GM12878 (cell line): ENCODE measurements around the gene MAST2. TPM values are rescaled to one million over a fixed set of nuclear protein-coding genes. Genes with fewer than 3 reads are reported as not detected.

Experiments
- DPF2 ChIP-seq: fragments of 450-650 bp; IDR thresholded peaks from 2 replicates; pipeline ENCODE4 v1.6.1; 2017; ENCODE audit warnings: mild to moderate bottlenecking
- E2F8 ChIP-seq: fragments of 450-650 bp; IDR thresholded peaks from 2 replicates; pipeline ENCODE4 v1.6.1; 2018; ENCODE audit warnings: mild to moderate bottlenecking, low read depth, moderate library complexity; ENCODE audit not compliant: partially characterized antibody
- EGR1 ChIP-seq, 2 experiments: IDR thresholded peaks; 1 replicate in 1 of 2; 2 replicates in 1 of 2; pipeline ENCODE4 v1.6.1; 2011 to 2012; ENCODE audit warnings: low read depth in 2 of 2, low read length in 2 of 2, borderline replicate concordance in 1 of 2, mild to moderate bottlenecking in 1 of 2, moderate library complexity in 1 of 2
- MTA2 ChIP-seq: fragments of 450-650 bp; IDR thresholded peaks from 2 replicates; pipeline ENCODE4 v1.6.1; 2016; ENCODE audit warnings: low read depth, mild to moderate bottlenecking, moderate library complexity
- RELA ChIP-seq: fragments of 450-650 bp; IDR thresholded peaks from 2 replicates; pipeline ENCODE4 v1.8.0; 2014; ENCODE audit warnings: borderline replicate concordance; ENCODE audit not compliant: partially characterized antibody
- SPI1 ChIP-seq: IDR thresholded peaks from 2 replicates; pipeline ENCODE4 v1.6.1; 2011; ENCODE audit warnings: low read depth, mild to moderate bottlenecking, low read length, moderate library complexity, borderline replicate concordance; ENCODE audit not compliant: insufficient read depth
- TBL1XR1 ChIP-seq: IDR thresholded peaks from 2 replicates; pipeline ENCODE4 v1.6.1; 2012; ENCODE audit warnings: low read depth, low read length, improper control_type of control experiment
- ZNF384 ChIP-seq: IDR thresholded peaks from 2 replicates; pipeline ENCODE4 v1.6.1; 2012; ENCODE audit warnings: low read depth, mild to moderate bottlenecking, low read length, improper control_type of control experiment, borderline replicate concordance
- polyA plus RNA-seq, 11 experiments: library from polyadenylated mRNA; depleted of rRNA in 4 of 11; unstranded in 6 of 11; stranded (reverse) in 5 of 11; fragments of >200 nt; fragmentation: Nextera tagmentation in 4 of 11; fragmentation: Illumina TruSeq in 1 of 11; extraction: Ambion mirVana in 4 of 11; extraction: Trizol in 1 of 11; gene quantifications; 1 replicate in 1 of 11; 2 replicates in 10 of 11; pipeline versions ENCODE4 v1.2.1 to v1.2.3, GENCODE V29; 2011 to 2016; ENCODE audit warnings: inconsistent platforms in 2 of 11, missing spikeins in 2 of 11, low read depth in 1 of 11
- total RNA-seq, 4 experiments: library from RNA; depleted of rRNA in 3 of 4; stranded (reverse); fragments of >200 nt in 3 of 4; fragmentation: Illumina TruSeq in 1 of 4; extraction: Trizol in 1 of 4; gene quantifications; 2 replicates each; pipeline versions ENCODE4 v1.2.1 to v1.2.3, GENCODE V29; 2013 to 2021
- TF ChIP-seq, protein P1 (sequence below): fragments of 450-650 bp; IDR thresholded peaks from 2 replicates; pipeline ENCODE4 v1.6.1; 2016; ENCODE audit warnings: mild to moderate bottlenecking, moderate library complexity, borderline replicate concordance

Gene MAST2
- total and polyA plus RNA-seq, 10 of the 15 experiments (the other 5 are each of a cell fraction or from before 2014, with no cell fraction given): 1.0 to 28.7 (median 13.8) TPM

DNA sequence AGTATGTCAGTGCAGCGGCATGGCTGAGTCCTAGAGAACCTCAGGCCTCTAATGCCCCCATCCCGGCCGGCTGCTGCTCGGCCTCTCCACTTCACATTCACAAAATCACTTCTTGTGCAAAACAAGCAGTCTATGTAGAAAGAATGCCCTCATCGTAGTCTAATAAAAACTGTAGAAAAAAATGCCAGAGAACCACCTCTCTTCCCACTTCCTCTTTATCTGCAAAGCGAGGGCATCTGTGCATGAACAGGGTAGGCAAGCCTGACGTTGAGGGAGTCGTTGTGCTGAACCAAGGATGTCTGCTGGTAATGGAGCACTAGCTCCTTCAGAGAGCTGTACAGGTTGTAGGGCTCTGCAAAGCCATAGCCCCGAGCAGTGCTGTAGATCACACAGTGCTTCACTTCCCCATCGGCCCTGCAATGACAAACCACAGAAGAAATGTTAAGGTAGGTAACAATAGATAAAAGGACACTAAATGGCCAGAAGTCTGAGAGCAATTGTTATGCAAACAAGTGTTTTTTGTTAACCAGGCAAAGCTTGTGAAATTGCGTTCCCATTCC lies 240.1 kb downstream of the MAST2 start (continued):
- TF ChIP-seq, protein P1, sequence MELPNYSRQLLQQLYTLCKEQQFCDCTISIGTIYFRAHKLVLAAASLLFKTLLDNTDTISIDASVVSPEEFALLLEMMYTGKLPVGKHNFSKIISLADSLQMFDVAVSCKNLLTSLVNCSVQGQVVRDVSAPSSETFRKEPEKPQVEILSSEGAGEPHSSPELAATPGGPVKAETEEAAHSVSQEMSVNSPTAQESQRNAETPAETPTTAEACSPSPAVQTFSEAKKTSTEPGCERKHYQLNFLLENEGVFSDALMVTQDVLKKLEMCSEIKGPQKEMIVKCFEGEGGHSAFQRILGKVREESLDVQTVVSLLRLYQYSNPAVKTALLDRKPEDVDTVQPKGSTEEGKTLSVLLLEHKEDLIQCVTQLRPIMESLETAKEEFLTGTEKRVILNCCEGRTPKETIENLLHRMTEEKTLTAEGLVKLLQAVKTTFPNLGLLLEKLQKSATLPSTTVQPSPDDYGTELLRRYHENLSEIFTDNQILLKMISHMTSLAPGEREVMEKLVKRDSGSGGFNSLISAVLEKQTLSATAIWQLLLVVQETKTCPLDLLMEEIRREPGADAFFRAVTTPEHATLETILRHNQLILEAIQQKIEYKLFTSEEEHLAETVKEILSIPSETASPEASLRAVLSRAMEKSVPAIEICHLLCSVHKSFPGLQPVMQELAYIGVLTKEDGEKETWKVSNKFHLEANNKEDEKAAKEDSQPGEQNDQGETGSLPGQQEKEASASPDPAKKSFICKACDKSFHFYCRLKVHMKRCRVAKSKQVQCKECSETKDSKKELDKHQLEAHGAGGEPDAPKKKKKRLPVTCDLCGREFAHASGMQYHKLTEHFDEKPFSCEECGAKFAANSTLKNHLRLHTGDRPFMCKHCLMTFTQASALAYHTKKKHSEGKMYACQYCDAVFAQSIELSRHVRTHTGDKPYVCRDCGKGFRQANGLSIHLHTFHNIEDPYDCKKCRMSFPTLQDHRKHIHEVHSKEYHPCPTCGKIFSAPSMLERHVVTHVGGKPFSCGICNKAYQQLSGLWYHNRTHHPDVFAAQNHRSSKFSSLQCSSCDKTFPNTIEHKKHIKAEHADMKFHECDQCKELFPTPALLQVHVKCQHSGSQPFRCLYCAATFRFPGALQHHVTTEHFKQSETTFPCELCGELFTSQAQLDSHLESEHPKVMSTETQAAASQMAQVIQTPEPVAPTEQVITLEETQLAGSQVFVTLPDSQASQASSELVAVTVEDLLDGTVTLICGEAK: no peak; the same call in 1 of the 2 replicates
- TF ChIP-seq EGR1 (IDR thresholded peaks at IDR 0.05; ENCODE audit: borderline replicate concordance in 1 of 2, low read depth in 2 of 2, low read length in 2 of 2) (no peak), TBL1XR1 (no peak), MTA2 (peak; percentile 40; the same call in 1 of the 2 replicates), ZNF384 (peak; percentile 72), DPF2 (peak; percentile 74; the same call in 1 of the 2 replicates), E2F8 (no peak), SPI1 (peak; percentile 99), RELA (no peak)
- TF ChIP-seq, all 136 proteins: peak for 32
